ENCODE measurements around the gene ZEB2.

Gene ZEB2

DNA sequence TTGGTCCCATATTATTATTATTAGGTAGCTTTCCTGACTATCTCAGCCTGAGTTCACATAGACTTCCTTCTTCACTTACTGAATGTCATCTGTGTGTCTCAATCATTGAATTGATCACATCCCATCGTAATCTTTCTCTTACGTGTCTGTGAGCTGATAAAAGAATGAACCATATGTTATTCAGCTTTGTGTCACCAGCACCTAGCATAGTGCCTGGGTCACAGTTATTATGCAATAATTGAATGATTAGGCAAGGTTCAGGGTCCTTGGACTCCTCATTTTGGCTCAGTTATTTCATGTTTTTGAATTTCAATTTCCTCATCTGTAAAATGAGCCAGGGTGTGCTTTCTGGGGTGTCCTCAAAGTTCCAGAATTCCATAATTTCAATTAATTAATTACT, 107.2 kb downstream of the ZEB2 start:
- DNase-seq = no peak

DNA sequence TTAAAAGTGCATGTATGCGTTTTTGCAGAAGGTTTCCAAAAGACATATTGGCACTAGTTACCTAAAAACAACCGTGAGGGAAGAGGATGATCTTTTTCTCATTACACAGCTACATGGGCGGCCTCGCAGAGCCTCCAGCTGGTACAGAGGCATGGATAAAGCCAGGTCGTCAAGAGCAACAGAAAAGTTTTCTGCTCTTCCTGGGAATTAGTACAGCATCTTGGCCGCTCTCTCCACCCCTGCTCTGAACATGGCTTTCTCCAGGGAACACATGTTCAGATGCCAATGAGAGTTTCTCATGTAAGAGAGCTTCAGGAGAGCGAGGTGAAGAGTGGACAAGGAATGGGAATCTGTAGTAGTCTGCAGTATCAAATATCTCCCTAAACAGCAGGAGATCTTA, 108.4 kb downstream of the ZEB2 start:
- DNase-seq = no peak

DNA sequence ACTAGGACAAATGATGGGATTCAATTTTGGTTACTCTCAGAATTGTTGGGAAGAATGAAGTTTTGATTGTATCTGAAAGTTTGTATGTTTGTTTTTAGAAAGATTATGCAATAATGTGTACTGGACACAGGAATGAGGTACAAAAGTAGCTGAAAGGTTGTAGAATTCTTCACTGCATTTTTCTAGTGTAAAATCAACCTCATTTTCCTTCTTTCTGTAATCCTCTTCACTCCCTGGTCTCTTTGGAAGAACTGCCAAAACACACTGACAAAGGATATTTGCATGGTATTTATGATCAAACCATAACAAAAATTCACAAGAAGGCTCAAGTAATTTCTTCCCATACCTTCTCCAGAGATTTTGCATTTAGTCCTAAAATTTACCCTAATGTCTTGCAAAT, 110.7 kb downstream of the ZEB2 start:
- no peak for DNase-seq

DNA sequence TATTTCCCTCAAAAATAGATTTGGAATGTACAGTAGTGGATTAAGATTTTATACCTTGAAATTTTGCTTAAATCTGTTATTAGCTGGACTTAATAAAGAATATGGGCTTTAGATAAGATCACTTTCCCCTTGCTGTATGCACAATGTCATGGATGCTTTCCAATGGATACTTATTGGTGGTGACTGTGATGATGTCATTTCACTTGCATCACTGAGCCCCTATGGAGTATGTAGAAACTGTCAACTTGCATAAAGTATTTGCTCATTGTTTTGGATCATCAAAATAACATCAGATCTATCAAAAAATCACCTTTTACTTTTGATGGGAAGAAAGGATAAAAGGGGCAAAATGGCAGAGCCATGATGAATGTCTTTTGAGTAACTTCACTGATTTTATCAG, 112.7 kb downstream of the ZEB2 start:
- no peak for DNase-seq

DNA sequence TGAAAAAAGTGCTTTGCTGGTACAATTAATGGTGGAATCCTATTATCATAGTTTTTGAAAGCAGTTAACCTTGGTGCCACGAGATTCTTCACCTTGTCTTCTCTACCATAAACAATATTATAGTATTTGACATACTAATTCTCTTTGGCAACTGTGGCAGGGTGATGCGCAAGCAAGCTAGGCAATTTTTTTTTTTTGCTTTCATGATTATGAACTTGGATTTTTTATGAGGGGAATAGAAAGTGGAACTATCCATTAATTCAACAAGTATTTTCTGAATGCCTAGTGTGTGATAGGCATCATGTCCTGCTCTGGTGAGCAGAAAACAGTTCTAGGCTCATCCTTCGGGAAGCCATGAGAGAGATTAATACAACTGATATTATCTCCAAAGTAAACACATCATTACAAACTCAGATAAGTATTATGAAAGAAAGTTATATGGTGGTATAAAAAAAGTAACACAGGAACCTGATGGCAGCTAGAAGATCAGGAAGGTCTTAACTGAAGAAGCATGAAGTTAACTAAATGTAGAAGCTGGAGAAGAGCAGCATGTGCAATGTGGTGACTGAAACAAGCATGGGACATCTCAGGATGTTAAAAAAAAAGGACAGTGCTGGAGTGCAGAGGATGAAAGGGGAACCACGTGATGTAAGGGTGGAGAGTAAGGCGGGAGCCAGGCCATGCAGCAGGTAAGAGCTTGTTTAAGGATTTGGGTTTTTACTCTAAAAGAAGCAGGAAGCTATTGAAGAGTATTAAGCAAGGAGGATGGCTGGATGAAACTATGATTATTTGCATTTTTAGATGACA, 113.7 kb downstream of the ZEB2 start:
- DNase-seq = no peak

DNA sequence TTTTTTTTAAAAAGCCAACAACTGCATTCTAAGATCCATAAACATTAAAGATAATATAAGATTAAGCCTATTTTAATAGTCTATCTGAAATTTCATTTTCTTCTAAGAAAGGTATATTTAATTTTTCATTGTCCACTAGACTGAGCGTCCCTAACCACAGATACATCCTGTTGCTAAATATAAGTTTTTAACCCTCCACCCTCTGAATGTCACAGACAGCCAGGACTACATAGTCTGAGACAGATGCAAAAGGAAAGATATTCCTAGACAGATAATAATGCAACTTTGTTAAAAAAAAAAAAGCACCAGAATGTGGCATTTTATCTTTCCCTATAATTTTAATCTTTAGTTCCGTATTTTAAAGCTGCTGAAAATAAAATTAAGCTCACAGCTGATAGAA, 114.6 kb downstream of the ZEB2 start:
- no peak for DNase-seq

DNA sequence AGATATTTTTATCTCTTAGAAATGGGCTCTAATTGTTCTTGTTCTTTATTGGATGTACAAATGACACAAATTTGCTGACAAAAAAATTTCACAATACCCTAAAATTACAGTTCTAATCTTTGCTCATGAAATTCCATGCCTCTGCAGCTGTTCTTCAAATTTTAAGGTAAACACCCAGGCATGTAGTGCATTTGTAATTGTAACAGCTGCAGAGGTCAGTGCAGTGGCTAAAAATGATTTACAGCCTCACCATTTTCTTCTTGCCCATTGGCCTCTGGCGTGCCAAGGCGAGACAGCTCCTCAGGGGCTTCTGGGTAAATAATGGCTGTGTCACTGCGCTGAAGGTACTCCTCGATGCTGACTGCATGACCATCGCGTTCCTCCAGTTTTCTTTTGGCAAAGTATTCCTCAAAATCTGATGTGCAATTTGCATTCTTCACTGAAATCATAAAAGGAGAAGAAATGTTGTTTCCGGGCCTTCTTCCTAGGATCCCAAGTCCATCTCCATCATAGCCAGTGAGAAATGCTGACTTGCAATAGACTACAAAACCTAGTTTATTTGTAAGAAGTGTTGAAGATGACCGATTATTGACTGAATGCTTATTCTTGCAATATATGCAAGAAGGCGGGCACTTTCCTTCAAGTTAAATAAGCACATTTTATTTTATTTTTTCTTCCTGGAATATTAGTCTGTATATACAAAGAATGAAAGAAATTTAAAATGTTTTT, 115.2 kb downstream of the ZEB2 start:
- no peak for DNase-seq

DNA sequence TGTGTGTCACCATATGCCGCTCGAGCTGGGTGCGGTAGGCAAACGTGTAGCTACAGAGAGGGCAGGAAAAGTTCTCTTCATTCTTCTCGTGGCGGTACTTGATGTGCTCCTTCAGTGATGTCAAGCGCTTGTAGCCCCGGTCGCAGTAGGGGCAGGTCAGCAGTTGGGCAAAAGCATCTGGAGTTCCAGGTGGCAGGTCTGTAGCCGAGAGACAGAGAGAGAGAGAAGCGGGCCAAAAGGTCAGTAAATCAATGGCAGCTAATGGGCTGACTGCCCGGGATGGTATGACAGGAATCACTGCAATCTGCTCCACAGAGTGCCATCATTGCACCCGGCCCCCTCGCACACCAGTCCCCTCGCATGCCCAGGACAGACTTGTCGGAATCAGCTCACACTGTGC, 116.0 kb downstream of the ZEB2 start:
- DNase-seq = no peak

DNA sequence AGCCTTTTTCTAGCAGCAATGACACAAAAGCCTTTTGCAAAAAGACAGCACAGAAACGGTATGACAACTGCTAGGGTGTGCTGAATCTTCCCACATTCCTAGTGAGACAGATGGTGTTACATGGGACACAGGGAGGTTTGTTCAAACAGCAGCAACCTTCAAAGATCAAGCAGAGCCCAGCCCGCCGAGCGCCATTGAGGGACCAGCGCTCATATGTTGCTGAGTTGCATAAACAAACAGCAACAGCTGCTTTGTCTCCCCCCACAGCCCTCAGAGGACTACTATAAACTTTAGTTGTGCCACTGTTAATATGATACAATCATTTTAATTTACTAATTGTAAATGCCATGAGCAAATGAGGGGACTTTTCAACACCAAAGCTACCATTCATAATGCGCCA, 117.7 kb downstream of the ZEB2 start:
- DNase-seq = no peak

DNA sequence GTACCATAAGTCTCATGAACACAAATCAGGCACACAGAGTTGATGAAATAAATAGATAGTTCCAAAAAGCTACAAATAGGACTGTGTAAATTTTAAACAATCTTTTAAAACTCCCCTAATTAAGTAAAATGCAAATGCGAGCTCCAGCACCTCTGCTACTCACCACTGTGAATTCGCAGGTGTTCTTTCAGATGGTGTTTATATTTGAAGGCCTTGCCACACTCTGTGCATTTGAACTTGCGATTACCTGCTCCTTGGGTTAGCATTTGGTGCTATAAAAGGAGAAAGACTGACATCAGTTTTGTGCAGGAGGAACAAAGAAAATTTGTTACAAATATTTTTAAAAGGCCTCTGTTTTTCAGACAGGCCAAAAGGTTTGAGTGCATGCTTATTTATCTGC, 118.9 kb downstream of the ZEB2 start:
- no peak for DNase-seq

DNA sequence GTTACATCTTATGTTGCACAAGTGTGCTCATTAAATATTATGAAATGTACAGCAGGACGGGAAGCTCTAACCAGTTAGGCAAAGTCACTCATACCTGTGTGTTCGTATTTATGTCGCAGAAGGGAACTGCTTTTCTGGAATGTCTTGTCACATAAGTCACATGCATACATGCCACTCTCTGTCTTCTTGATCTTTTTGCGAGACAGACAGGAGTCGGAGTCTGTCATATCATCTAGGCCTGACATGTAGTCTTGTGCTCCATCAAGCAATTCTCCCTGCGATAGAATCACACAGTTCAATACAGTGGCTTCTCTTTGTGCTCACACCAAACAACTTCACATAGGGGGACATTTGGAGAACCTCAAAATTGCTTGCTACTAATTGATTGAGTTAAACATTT, 123.6 kb downstream of the ZEB2 start:
- DNase-seq = no peak

DNA sequence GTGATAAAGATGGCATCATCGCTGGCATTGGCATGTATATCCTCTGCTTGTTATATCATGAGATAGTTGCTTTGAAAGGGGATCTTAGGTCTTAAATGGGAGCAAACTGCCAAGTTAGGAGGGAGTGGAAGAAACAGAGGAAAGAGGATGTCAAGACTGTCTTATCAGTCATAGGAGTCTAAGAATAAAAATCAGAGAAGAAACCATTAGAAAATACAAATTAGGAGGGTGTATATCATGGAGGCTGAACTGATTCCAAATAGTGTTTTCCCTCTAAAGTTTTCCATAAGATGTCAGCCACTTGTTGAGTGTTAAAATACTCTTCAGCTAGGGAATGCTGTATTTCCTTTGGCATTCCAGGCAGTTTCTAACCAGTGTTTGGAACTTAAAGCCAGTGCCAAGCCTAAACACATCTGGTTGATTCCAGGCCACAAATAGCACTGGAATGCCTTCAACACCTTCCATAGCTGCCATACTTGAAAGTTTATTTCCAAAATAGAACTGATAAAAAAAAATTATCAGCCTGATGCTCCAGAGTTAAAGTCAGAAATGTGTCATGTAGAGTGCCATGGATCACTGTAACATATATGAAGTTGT, 129.4 kb downstream of the ZEB2 start:
- no peak for DNase-seq

DNA sequence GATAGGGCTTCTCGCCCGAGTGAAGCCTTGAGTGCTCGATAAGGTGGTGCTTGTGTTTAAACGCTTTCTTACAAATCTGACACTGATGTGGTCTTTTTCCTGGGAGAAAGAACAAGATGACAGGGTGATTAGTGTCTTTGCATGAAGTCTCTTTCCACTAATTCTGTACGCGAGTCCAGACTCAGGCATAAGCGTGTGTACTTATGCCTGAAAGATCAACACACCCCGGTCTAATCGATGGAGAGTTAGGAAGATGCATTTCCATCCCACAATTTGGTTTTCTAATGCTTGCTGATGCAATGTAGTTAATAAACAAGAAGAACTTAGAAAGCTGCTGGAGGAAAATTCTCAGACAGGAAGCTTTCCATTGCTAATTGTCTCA, 130.0 kb downstream of the ZEB2 start:
- no peak for DNase-seq

DNA sequence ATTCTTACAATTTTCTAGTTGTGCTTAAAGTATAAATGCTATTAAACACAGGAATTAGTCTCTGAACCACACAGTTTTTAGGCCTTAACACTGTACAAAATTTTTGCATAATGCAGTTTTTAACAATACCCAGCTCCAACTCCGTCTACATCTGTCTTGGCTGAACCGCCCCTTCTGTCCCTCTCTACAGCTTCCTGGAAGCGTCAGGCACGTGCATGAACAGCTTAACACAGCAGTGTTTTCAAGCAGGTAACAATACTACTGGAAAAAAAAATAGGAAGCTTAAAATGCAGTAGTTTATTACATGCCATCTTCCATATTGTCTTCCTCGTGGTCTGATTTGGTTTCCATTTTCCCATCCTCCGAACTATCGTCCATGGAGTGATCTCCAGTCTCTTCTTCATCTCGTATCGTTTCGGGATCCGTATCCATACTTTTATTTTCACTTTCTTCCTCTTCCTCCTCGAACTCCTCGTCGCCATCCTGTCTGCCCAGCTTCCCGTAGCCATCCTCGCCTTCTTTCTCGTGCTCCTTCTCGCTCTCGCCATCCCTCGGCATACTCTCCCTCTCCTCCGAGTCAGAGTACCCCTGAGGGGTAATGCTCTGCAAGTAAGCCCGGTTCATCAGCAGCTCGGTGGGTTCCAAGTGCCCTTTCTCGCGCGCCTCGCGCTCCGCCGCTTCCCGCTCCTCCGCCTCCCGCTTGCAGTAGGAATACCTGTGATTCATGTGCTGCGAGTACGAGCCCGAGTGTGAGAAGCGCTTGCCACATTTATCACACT, 130.6 kb downstream of the ZEB2 start:
- no peak for DNase-seq

DNA sequence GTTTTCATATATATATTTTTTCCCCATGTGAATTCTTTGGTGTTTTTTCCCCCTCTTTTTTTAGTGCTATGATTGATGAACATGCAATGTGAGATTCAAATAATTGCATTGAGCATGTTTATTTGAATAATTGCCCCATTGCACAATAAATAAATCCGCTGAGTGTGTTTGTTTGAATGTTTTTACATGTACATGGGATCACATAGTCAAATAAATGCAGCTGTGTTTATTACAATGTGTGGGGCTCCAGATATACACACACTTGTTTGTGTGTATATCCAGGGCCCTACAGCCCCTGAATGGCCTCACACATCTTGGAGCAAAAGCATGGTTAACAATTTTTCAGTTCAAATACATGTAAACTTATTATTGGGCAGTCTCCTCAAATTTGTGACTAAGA, 134.5 kb downstream of the ZEB2 start:
- DNase-seq = no peak

DNA sequence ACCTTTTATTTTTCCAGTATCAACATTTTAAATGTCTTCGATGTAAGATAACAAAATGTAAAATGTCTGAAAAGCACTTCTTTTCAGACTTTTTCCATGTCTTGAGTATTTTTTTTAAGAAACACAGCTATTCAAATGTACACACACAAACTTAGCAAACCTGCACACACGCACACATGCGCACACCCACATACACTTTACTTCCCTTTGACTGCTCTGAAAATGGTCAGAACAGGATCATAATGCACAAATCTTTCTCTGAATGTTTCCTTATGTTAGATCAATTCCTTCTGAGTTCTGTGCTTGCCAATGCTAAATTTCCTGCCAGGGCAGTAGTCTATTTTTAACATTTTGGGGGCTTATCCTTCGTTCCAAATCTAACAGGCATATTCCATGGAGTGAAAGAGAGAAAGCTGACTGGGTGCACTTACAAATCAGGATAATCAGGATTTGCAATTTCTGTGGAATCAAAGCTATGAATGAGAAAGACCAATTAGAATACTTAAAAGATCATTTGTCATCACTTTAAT, 136.3 kb downstream of the ZEB2 start:
- DNase-seq = no peak

DNA sequence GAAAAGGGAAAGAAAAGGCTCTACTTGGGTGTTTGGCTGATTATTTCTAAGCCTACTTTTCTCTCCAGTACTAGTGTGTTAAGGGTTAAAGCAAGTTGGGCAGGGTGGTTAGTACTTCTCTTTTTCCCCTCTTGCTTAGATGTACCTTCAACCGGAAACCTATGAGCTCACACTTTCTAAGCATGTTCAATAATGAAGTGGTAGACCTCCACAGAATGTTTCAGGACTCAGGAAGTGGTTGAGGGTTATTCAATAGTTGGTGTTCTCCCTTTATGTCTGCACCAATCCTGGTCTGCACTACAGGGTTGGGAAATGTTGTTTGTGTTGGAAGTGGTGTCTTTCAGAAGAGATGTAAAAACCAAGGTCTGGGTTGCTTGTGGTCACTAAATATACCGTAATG, 137.1 kb downstream of the ZEB2 start:
- DNase-seq = no peak

DNA sequence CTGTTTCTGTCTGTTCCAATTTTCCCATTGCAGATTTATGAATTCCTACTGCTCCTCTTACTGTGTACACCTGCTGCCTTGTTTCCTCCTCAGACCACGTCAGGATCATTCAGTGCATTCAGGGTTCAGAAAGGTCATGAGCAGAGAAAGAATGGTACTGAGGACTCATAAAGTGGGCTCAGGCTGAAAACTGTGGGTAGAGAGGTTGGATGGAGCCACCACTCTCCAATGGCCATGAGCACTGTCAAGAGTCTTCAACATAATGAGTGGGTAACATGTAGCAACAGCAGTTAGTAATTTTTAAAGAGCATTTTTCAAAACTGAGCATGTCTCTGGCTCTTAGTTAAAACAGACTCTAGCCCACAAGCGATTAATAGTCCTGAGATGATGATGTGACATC, 138.2 kb downstream of the ZEB2 start:
- DNase-seq = no peak

DNA sequence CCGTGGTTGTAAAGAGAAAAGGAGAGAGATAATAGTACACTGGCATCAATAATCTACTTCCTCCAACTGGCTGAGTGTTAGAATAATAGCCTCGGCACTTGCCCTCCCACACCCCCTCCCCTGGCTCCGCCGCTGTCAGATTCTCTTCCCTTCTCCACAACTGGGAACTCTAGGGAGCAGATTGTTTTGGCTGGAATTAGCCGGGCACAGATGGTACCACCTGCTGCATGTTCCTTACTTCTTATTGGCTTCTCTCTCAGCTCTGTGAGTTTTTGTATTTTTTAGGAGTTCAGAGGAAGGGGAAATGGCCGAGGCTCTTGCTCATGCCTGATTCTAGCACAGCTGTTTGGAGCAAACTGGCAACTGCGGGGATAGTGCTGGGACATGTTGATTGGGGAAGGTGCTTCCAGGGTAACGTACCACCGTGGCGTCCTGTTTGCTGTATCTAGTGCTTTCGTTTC, 140.0 kb downstream of the ZEB2 start:
- DNase-seq = no peak

DNA sequence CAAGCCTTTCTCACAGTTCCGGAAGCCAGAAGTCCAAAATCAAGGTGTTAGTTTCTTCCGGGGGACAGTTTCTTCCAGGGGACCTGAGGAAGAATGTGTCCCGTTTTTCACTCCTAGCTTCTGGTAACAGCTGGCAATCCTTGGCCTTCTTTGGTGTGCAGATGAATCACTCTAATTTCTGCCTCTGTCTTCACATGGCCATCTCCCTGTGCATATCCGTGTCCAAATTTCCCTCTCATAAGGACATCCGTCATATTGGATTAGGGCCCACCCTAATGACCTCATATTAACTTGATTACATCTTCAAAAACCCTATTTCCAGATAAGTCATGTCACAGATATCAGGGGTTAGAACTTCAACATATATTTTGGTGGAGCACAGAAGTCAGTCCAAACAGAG, 141.4 kb downstream of the ZEB2 start:
- no peak for DNase-seq

DNA sequence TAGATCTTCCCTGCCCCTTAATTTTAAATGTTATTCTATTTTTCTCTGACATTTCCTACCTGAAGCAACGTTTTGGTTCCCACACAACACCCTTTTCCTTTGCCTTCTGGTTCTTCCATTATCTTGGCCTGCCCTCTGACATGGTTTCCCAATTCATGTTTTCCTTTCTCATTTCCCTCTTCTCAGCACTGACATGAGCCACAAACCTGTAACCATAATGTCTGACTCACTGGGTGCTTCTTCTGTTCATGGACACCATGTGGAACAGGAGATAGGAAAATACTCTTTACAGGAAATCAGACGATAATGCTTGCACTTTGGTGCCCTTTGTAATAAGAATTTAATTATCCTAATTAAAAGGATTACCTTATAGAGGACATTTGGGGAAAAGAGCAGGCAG, 142.0 kb downstream of the ZEB2 start:
- no peak for DNase-seq

DNA sequence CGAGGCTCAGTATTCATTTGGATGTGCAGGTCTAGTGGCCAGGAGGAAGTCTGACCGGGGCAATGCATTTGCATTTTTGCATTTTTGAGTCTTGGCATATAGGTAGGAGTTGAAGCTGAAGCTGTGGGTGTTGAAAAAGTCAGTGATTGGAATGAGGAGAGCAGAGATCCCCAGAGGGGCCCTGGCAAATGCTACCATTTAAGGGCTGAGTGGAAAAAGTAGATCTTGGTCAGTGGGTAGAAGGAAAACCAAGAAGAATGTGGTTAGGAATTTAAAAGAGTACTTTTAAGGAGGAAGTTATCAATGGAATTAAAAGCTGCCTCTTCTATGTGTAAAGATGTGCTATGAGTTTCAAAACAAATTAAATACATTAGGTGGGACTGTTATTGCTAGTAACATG, 143.0 kb downstream of the ZEB2 start:
- no peak for DNase-seq

DNA sequence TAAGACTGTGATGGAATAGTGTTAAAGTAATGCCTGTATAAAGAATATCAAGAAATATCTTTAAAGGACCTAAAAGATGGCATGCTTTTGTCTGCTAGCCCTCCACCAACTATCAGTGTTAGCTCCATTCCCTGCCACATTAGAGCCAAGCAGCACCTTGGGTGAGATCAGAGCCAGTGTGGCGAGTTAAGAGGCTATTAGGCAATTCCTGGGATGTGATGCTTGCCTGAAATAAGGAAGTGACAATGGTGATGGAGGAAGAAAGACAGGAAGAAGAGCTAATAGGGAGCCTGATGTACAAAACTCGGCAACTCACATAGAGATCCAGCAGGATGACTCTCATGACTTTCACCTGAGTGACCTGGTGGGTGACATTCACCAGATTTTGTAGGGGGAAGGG, 143.5 kb downstream of the ZEB2 start:
- DNase-seq = no peak

Data from NCI-H187 treated with DMSO at 0.1 percent for 48 hours (cell line).